IPS-NIHi7 (cell line): ENCODE measurements around the gene PRSS37.
"Not testable (repeated sequence)": the region's sequence is repeated elsewhere in the genome, so short reads cannot be mapped to it uniquely, and the experiment has no call there.

Source experiments
- DNase-seq: peaks from one replicate; pipeline ENCODE4 v3.0.0; 2012; ENCODE audit warnings: mixed read lengths; ENCODE audit errors: extremely low spot score

The PRSS37 gene, protein sequence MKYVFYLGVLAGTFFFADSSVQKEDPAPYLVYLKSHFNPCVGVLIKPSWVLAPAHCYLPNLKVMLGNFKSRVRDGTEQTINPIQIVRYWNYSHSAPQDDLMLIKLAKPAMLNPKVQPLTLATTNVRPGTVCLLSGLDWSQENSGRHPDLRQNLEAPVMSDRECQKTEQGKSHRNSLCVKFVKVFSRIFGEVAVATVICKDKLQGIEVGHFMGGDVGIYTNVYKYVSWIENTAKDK

DNA sequence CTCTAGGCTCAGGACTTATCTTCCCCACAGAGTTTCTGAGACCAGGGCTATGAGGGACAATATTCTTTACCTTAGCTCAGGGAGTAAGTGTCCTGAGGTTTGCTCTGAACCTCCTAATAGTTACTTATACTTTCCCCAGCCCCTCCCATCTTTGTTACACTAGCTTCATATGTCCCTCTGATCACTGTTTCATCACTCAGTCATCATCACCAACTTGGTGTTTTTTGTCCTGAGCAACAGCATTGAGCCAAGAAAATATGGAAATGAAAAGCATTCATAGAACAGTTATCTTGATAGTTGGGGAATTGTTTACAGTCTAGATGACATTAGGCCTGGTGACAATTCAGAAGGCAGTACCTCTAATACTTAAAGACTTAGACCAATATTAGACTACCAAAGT, at the start of gene PRSS37:
PRSS37 (minus strand) TSS at position 101 of the 400 bp plus-strand sequence. CDS start 436 bp downstream, outside the sequence.
- no peak for DNase-seq

- no peak for DNase-seq
Measured at GRCh38 chr7:141889321-141889720, 48.0 kb upstream of the PRSS37 start.

- no peak for DNase-seq
Measured at GRCh38 chr7:141884539-141885225, 43.4 kb upstream of the PRSS37 start.

DNA sequence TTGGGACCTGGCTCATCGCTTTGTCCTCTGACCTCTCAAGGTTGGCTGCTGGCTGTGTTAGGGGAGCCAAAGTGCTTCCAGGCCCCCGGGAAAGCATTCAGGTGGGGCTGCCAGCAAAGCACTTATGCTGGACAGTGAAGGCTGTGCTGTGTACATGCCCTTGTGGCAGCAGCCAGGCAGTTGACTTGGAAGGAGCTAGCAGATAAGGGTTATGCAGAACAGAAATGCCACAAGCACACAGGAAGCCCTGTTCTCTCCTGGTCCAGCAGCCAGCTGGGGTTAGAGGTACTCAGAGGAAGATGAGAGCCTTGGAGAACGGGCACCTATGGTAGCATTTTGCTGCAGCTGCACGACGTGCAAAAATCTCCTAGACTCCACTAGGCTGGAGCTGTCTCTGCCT, 39.7 kb upstream of the PRSS37 start:
- no peak for DNase-seq

DNA sequence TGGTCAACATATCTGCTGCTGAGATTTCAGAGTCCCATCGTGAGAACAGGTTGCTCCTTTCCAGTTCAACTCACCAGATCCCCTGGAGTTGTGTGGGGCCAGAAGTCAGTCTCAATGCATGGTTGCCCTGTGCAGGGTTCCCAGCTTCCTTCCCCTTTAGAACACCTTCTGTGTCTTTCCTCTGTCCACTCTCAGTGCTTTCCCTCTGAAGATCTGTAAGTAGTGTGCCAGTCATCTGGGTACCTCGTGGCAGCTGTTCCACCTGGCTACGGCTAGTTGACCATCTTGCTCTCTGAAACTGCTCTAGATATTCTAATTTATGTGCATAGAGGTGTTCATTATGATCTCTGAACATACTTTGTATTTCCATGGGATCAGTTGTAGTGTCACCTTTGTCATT, 36.1 kb upstream of the PRSS37 start:
- no peak for DNase-seq

DNA sequence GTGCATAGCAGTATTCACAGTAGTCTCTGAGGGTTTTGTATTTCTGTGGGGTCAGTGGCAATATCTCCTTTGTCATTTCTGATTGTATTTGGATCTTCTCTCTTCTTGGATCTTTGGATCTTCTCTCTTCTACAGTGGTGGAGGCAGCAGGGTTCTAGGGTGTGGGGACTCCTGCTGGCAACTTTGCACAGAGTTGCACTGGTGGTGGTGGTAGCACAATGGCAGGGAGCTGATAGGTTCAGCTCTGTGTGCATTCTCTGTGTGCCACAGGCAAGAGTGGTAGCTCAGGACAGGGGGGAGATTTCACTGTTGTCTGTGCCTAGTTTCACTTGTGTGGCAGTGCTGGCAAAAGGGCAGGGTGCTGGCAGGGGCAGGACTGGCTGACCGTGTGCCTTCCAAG, 35.1 kb upstream of the PRSS37 start:
- no peak for DNase-seq

DNA sequence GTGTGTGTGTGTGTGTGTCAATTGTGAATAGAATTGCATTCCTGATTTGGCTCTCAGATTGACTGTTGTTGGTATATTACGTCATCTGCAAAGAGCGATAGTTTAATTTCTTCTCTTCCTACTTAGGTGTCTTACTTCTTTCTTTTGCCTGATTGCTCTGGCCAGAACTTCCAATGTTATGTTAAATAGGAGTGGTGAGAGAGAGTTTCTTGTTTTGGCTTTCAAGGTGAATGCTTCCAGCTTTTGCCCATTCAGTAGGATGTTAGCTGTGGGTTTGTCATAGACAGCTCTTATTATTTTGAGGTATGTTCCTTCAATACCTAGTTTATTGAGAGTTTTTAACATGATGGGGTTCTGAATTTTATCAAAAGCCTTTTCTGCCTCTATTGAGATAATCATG, 34.2 kb upstream of the PRSS37 start:
- DNase-seq: no peak

DNA sequence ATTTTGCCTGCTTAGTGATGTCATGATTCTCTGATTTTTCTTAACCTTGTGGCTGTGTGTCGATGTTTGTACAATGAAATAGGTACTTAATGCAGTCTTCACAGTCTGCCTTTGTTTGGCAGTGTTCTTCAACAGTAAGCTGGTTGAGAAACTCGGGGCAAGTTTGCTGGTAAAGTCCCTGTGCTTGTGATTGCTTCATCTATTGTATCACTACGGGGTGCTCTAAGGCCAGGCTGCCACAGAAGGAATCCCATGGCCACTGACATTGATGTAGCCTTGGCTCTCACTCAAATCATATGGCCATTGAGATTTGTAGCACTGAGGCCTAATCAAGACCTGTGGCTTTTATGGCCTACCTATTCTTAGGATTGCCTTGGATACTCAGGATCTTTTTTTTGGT, 33.5 kb upstream of the PRSS37 start:
- DNase-seq: peak; percentile 21

GRCh38 chr7:141872931-141873330, 31.6 kb upstream of the PRSS37 start:
- DNase-seq: no peak

DNA sequence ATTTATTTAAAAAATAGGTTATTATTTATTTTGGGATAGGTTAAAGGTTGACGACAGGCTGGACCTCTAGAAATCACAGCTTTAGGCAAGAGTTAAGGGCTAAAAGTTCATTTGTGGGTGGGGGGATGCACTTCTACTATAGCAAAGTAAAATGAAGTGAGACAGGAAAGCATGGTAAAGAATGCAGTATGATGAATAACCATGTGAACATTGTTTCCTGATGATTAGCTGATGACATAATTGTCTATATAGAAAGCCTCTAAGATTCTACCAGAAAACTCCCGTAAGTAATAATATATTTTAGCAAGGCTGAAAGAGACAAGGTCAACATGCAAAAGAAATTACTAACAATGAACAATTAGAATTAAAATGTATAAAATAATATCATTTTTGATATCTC, 25.7 kb upstream of the PRSS37 start:
- DNase-seq: no peak

GRCh38 chr7:141864765-141865447, 23.6 kb upstream of the PRSS37 start:
- DNase-seq: no peak

- no peak for DNase-seq
Measured at GRCh38 chr7:141860207-141860606, 18.9 kb upstream of the PRSS37 start.

GRCh38 chr7:141847996-141848395, 6.7 kb upstream of the PRSS37 start:
- no peak for DNase-seq

- no peak for DNase-seq
Measured at GRCh38 chr7:141844256-141844655, 3.0 kb upstream of the PRSS37 start.

GRCh38 chr7:141842904-141843303, 1.6 kb upstream of the PRSS37 start:
- DNase-seq: no peak

GRCh38 chr7:141840708-141841107, 577 bp downstream of the PRSS37 start:
- no peak for DNase-seq

- DNase-seq: no peak
Measured at GRCh38 chr7:141839256-141839655, 2.0 kb downstream of the PRSS37 start.

DNA sequence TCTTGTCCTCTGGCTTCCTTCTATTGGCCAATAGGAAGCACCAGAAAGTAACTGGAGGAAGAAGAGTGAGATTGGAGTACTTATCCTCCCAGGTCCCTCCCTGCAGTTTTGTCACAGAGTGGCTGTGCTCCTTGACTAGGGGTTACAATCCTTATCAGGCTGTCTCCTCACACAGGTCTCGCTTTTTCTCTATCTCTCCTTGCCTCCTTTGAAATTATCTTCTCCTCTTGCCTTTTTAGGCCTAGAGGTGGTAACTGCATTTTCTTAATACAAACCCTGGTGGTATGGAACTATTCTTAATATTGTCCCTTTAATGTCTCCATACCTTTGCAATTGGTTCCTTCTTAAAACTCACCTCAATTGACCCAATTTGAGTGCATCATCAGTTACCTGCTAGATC, 2.7 kb downstream of the PRSS37 start:
- no peak for DNase-seq

DNA sequence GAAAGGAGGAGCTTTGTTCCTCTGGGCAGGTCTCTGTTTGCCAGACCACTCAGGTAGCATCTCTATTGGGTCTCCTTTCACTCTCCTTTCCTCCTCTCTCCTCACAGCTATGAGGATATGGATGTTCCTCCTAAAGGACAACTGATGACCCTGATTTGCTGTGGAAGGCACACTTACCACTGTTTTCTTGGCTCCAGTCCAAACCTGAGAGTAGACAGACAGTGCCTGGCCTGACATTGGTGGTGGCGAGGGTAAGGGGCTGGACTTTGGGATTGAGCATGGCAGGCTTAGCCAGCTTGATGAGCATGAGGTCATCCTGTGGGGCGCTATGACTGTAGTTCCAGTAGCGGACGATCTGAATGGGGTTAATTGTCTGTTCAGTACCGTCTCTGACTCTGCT, 3.6 kb downstream of the PRSS37 start:
- no peak for DNase-seq

DNA sequence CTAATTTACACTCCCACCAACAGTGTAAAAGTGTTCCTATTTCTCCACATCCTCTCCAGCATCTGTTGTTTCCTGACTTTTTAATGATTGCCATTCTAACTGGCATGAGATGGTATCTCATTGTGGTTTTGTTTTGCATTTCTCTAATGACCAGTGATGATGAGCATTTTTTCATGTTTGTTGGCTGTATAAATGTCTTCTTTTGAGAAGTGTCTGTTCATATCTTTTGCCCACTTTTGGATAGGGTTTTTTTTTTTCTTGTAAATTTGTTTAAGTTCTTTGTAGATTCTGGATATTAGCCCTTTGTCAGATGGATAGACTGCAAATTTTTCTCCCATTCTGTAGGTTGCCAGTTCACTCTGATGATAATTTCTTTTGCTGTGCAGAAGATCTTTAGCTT, 18.9 kb downstream of the PRSS37 start:
- DNase-seq: not testable (repeated sequence)

DNA sequence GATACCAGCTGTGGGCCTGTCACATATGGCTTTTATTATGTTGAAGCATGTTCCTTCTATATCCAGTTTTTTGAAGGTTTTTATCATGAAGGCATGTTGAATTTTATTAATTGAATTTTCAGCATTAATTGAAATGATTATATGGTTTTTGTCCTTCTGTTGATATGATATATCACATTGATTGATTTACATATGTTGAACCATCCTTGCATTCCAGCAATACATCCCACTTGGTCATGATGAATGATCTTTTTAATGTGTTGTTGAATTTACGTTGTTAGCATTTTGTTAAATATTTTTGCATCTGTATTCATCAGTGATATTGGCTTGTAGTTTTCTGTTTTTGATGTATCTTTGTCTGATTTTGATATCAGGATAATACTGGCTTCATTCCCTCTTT, 21.2 kb downstream of the PRSS37 start:
- DNase-seq: no peak

DNA sequence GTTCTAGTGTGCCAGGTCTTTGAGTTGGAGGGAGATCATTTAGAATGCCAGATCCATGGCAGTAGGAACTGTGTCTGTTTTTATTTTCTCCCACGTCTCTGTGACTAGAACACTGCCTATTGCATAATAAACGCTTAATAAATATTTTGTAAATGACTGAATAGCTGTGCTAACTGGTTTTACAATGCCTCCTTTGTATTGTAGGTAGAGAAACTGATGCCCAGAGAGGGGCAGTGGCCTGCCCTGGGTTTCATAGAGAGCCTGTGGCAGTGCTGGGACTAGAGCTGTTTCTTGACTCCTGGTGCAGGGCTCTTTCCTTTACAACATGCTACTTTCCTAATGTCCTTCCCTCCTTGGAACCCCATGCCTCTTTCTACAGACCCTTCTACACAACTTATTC, 48.8 kb downstream of the PRSS37 start:
- DNase-seq: no peak

- no peak for DNase-seq
Measured at GRCh38 chr7:141789917-141790316, 51.4 kb downstream of the PRSS37 start, which contains the start of gene TAS2R5. Gene TAS2R5, plus strand, starts transcription at chr7:141790217. Its CDS starts 145 bp downstream, at chr7:141790362.
